HEK293 (cell line): Measurements from ENCODE around the gene SLC8A1.

Source experiments
- CTCF ChIA-PET: fragments of 350-600 bp; formaldehyde crosslinking; extraction: SDS; loops from one replicate; lab custom pipeline; 2021; ENCODE audit warnings: antibody characterized with exemption; lab: Yijun Ruan, JAX
- POLR2A ChIA-PET: fragments of 300-600 bp; formaldehyde crosslinking; extraction: SDS; loops from one replicate; lab custom pipeline; 2020; ENCODE audit warnings: antibody characterized with exemption, inconsistent platforms; lab: Yijun Ruan, JAX
- H3K27ac ChIP-seq: fragments of 200-500 bp; sonication (Bioruptor generic); 2 replicates; pipeline ENCODE4 v1.5.1; 2014; ENCODE audit warnings: low read depth, low read length, control low read depth, inconsistent platforms; ENCODE audit errors: extremely low read depth
- H3K36me3 ChIP-seq, 2 experiments: fragments of 200-500 bp in 1 of 2; sonication (Bioruptor generic) in 1 of 2; 1 replicate in 1 of 2; 2 replicates in 1 of 2; pipeline ENCODE4 v1.5.1; 2014 to 2017; ENCODE audit warnings: inconsistent platforms in 2 of 2, low read length in 2 of 2; ENCODE audit not compliant: control insufficient read depth in 2 of 2, insufficient read depth in 1 of 2
- H3K4me1 ChIP-seq: fragments of 200-500 bp; sonication (Bioruptor generic); 2 replicates; pipeline ENCODE4 v1.5.1; 2014; ENCODE audit warnings: mild to moderate bottlenecking, low read length, inconsistent platforms; ENCODE audit not compliant: control insufficient read depth, insufficient read depth
- H3K4me3 ChIP-seq: 2 replicates; pipeline ENCODE4 v1.5.1; 2011; ENCODE audit warnings: low read depth, mild to moderate bottlenecking, control low read depth, low read length, moderate library complexity
- H3K9me3 ChIP-seq: fragments of 200-500 bp; sonication (Bioruptor generic); 2 replicates; pipeline ENCODE4 v1.5.1; 2014; ENCODE audit warnings: low read depth, low read length, inconsistent platforms; ENCODE audit not compliant: control insufficient read depth, insufficient read depth
- GLIS2 ChIP-seq: fragments of 450-650 bp; formaldehyde crosslinking; IDR thresholded peaks from 2 replicates; pipeline ENCODE4 v1.5.1; 2016; ENCODE audit warnings: missing biosample characterization, missing genetic modification characterization
- KLF10 ChIP-seq: fragments of 450-650 bp; IDR thresholded peaks from 2 replicates; pipeline ENCODE4 v1.5.1; 2018; ENCODE audit warnings: missing biosample characterization, mild to moderate bottlenecking, missing genetic modification characterization
- KLF17 ChIP-seq: fragments of 450-650 bp; formaldehyde crosslinking; IDR thresholded peaks from 2 replicates; pipeline ENCODE4 v1.5.1; 2016; ENCODE audit warnings: missing biosample characterization, missing genetic modification characterization
- OSR2 ChIP-seq: fragments of 450-650 bp; formaldehyde crosslinking; IDR thresholded peaks from 2 replicates; pipeline ENCODE4 v1.5.1; 2016; ENCODE audit warnings: missing biosample characterization, missing genetic modification characterization
- PRDM10 ChIP-seq: fragments of 450-650 bp; formaldehyde crosslinking; IDR thresholded peaks from 2 replicates; pipeline ENCODE4 v1.5.1; 2016; ENCODE audit warnings: missing biosample characterization, missing genetic modification characterization
- SP7 ChIP-seq: fragments of 450-650 bp; formaldehyde crosslinking; IDR thresholded peaks from 2 replicates; pipeline ENCODE4 v1.5.1; 2016; ENCODE audit warnings: missing biosample characterization, missing genetic modification characterization
- ZBTB48 ChIP-seq: fragments of 450-650 bp; formaldehyde crosslinking; IDR thresholded peaks from 2 replicates; pipeline ENCODE4 v1.5.1; 2016; ENCODE audit warnings: missing biosample characterization, missing genetic modification characterization
- ZFP69B ChIP-seq: fragments of 450-650 bp; formaldehyde crosslinking; IDR thresholded peaks from 2 replicates; pipeline ENCODE4 v1.5.1; 2016; ENCODE audit warnings: missing biosample characterization, missing genetic modification characterization
- ZNF114 ChIP-seq: fragments of 450-650 bp; formaldehyde crosslinking; IDR thresholded peaks from 2 replicates; pipeline ENCODE4 v1.5.0; 2017; ENCODE audit warnings: missing biosample characterization, missing genetic modification characterization
- ZNF169 ChIP-seq: fragments of 450-650 bp; formaldehyde crosslinking; IDR thresholded peaks from 2 replicates; pipeline ENCODE4 v1.5.1; 2016; ENCODE audit warnings: missing biosample characterization, missing genetic modification characterization
- ZNF324 ChIP-seq: fragments of 450-650 bp; formaldehyde crosslinking; IDR thresholded peaks from 2 replicates; pipeline ENCODE4 v1.5.1; 2016; ENCODE audit warnings: missing biosample characterization, missing genetic modification characterization
- ZNF37A ChIP-seq: fragments of 450-650 bp; IDR thresholded peaks from 2 replicates; pipeline ENCODE4 v1.5.1; 2018; ENCODE audit warnings: missing biosample characterization, missing genetic modification characterization
- ZNF585B ChIP-seq: fragments of 450-650 bp; formaldehyde crosslinking; IDR thresholded peaks from 2 replicates; pipeline ENCODE4 v1.5.1; 2016; ENCODE audit warnings: missing biosample characterization, missing genetic modification characterization
- ZNF600 ChIP-seq: fragments of 450-650 bp; formaldehyde crosslinking; IDR thresholded peaks from 2 replicates; pipeline ENCODE4 v1.5.1; 2016; ENCODE audit warnings: missing biosample characterization, missing genetic modification characterization
- ZNF610 ChIP-seq: fragments of 450-650 bp; formaldehyde crosslinking; IDR thresholded peaks from 2 replicates; pipeline ENCODE4 v1.5.1; 2016; ENCODE audit warnings: missing biosample characterization, missing genetic modification characterization, borderline replicate concordance
- ZNF621 ChIP-seq: fragments of 450-650 bp; formaldehyde crosslinking; IDR thresholded peaks from 2 replicates; pipeline ENCODE4 v1.5.1; 2017; ENCODE audit warnings: missing biosample characterization, missing genetic modification characterization
- ZNF623 ChIP-seq: fragments of 450-650 bp; formaldehyde crosslinking; IDR thresholded peaks from 2 replicates; pipeline ENCODE4 v1.5.1; 2016; ENCODE audit warnings: missing biosample characterization, missing genetic modification characterization
- ZNF626 ChIP-seq: fragments of 450-650 bp; sonication (Bioruptor Pico); formaldehyde crosslinking; IDR thresholded peaks from 2 replicates; pipeline ENCODE4 v1.5.1; 2018; ENCODE audit warnings: missing biosample characterization, missing genetic modification characterization, inconsistent platforms
- ZNF654 ChIP-seq: fragments of 450-650 bp; formaldehyde crosslinking; IDR thresholded peaks from 2 replicates; pipeline ENCODE4 v1.5.1; 2016; ENCODE audit warnings: low read depth, missing biosample characterization, missing genetic modification characterization
- ZNF670 ChIP-seq: fragments of 450-650 bp; formaldehyde crosslinking; IDR thresholded peaks from 2 replicates; pipeline ENCODE4 v1.5.1; 2016; ENCODE audit warnings: missing biosample characterization, missing genetic modification characterization, low read depth
- ZNF747 ChIP-seq: fragments of 450-650 bp; formaldehyde crosslinking; IDR thresholded peaks from 2 replicates; pipeline ENCODE4 v1.5.1; 2016; ENCODE audit warnings: missing biosample characterization, missing genetic modification characterization
- TF ChIP-seq, protein P1 (sequence below): fragments of 450-650 bp; formaldehyde crosslinking; IDR thresholded peaks from 2 replicates; pipeline ENCODE4 v1.5.1; 2016; ENCODE audit warnings: missing biosample characterization, missing genetic modification characterization
- TF ChIP-seq, protein P2 (sequence below): fragments of 450-650 bp; formaldehyde crosslinking; IDR thresholded peaks from 2 replicates; pipeline ENCODE4 v1.5.1; 2016; ENCODE audit warnings: missing biosample characterization, missing genetic modification characterization

SLC8A1 gene

GRCh38 chr2:40087927-40088326, 364.0 kb downstream of the SLC8A1 start:
- H3K36me3 ChIP-seq, result no peaks in the 10 kb centered on the region
- H3K9me3 ChIP-seq, result no peaks in the 10 kb centered on the region
- TF ChIP-seq ZNF621 (no peak), ZNF600 (tag by site-specific recombination) (no peak), SP7 (no peak), GLIS2 (tag by site-specific recombination) (no peak)
- no peak overlapping the region for H3K27ac ChIP-seq
- no peaks in the 10 kb centered on the region for H3K4me1 ChIP-seq
- no peak overlapping the region for H3K4me3 ChIP-seq
- ChIA-PET POLR2A (no interaction called here), CTCF (no interaction called here)

- no peak overlapping the region for H3K27ac ChIP-seq
- ChIA-PET CTCF (no interaction called here), POLR2A (no interaction called here)
- H3K4me1 ChIP-seq, result no peaks in the 10 kb centered on the region
- H3K4me3 ChIP-seq, result no peak overlapping the region
- H3K36me3 ChIP-seq, result no peaks in the 10 kb centered on the region
- H3K9me3 ChIP-seq, result no peaks in the 10 kb centered on the region
- TF ChIP-seq KLF17 (tag by site-specific recombination) (no peak), ZFP69B (no peak), ZBTB48 (tag by site-specific recombination) (no peak), ZNF626 (tag by site-specific recombination) (no peak), PRDM10 (tag by site-specific recombination) (no peak), ZNF324 (tag by site-specific recombination) (no peak), ZNF747 (tag by site-specific recombination) (no peak), ZNF670 (tag by site-specific recombination) (no peak), KLF10 (tag by site-specific recombination) (no peak), ZNF585B (tag by site-specific recombination) (no peak), OSR2 (tag by site-specific recombination) (no peak), ZNF610 (no peak), ZNF169 (tag by site-specific recombination) (no peak), ZNF114 (tag by site-specific recombination) (no peak), ZNF623 (tag by site-specific recombination) (no peak), ZNF37A (tag by site-specific recombination) (no peak), ZNF654 (no peak)
- TF ChIP-seq, protein P1, sequence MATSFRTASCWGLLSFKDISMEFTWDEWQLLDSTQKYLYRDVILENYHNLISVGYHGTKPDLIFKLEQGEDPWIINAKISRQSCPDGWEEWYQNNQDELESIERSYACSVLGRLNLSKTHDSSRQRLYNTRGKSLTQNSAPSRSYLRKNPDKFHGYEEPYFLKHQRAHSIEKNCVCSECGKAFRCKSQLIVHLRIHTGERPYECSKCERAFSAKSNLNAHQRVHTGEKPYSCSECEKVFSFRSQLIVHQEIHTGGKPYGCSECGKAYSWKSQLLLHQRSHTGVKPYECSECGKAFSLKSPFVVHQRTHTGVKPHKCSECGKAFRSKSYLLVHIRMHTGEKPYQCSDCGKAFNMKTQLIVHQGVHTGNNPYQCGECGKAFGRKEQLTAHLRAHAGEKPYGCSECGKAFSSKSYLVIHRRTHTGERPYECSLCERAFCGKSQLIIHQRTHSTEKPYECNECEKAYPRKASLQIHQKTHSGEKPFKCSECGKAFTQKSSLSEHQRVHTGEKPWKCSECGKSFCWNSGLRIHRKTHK (tag by site-specific recombination), result no peak
- TF ChIP-seq, protein P2, sequence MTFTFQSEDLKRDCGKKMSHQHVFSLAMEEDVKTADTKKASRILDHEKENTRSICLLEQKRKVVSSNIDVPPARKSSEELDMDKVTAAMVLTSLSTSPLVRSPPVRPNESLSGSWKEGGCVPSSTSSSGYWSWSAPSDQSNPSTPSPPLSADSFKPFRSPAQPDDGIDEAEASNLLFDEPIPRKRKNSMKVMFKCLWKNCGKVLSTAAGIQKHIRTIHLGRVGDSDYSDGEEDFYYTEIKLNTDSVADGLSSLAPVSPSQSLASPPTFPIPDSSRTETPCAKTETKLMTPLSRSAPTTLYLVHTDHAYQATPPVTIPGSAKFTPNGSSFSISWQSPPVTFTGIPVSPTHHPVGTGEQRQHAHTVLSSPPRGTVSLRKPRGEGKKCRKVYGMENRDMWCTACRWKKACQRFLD (tag by site-specific recombination), result no peak
Measured at GRCh38 chr2:40087434-40087833, 364.5 kb downstream of the SLC8A1 start.
